ENCODE data around the gene ALG12. TPM values are rescaled to one million over a fixed set of nuclear protein-coding genes. Genes with fewer than 3 reads are reported as not detected.

ALG12 gene
- total RNA-seq, 2 donors from 2014 or later = 17.4 to 30.1 TPM

DNA sequence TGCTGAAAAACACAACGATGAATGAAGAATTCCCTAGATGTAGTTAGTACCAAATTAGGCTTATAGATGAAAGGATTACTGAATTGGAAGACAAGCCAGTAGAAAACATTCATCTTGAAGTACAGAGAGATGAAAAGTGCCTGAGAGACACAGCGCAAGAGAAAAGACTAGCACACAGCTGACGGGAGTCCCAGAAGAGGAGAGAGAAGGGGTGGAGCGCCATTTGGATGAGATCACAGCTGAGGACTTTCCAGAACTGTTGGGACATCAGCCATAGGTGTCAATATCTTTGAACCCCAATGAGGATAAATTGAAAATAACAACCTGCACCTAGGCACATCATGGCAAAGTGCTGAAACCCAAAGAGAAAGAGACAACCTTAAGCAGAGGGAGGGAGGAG lies 25.2 kb downstream of the ALG12 start:
- TF ChIP-seq, protein P1, sequence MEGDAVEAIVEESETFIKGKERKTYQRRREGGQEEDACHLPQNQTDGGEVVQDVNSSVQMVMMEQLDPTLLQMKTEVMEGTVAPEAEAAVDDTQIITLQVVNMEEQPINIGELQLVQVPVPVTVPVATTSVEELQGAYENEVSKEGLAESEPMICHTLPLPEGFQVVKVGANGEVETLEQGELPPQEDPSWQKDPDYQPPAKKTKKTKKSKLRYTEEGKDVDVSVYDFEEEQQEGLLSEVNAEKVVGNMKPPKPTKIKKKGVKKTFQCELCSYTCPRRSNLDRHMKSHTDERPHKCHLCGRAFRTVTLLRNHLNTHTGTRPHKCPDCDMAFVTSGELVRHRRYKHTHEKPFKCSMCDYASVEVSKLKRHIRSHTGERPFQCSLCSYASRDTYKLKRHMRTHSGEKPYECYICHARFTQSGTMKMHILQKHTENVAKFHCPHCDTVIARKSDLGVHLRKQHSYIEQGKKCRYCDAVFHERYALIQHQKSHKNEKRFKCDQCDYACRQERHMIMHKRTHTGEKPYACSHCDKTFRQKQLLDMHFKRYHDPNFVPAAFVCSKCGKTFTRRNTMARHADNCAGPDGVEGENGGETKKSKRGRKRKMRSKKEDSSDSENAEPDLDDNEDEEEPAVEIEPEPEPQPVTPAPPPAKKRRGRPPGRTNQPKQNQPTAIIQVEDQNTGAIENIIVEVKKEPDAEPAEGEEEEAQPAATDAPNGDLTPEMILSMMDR (IDR thresholded peaks at IDR 0.05) = no peak
- no peak for ATAC-seq (ENCODE audit: insufficient number of reproducible peaks, low FRiP score, low read depth)
- no peaks in the 10 kb centered on the region for H3K27me3 ChIP-seq (replicated peaks; ENCODE audit: insufficient read depth)
- H3K4me1 ChIP-seq (ENCODE audit: control insufficient read depth in 1 of 2, low read depth in 2 of 2) = no peaks in the 10 kb centered on the region
- H3K27ac ChIP-seq = no peak overlapping the region
- H3K4me3 ChIP-seq = no peak overlapping the region
- no peak for DNase-seq (ENCODE audit: low spot score)
- no peaks in the 10 kb centered on the region for H3K9me3 ChIP-seq
- peaks cover 5% of the 10 kb centered on the region for H3K36me3 ChIP-seq

DNA sequence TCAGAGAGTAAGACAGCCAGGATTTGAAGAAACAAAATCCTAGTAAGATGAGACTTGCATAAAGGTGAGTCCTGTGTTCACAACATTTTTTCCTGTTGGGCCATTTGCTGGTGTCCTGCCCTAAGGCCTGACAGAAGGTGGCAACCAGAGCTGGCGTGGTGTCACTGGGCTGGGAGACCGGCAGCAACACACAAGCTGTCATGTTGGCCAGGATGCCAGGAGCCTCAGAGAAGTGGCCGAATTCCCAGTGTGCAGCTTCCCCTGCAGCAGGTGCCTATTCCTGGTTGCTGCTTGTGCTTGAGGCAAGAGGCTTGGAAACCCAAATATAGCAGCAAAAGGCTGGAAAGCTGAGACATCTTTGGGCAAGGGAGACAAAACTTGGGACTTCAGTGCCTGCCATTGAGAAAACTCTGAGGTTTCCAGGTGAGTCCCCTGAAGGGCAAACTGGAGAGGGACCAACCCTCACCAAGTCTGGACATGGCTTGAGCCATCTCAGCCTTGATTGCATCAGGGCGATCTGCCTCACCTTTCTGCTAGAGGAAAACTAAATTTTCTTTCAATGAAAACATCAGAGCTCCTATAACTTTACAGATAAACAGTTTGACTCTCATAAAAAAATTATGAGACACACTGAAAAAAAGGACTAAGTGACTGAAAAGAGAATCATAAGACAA lies 25.9 kb downstream of the ALG12 start:
- Histone ChIP-seq H3K4me1 (ENCODE audit: control insufficient read depth in 1 of 2, low read depth in 2 of 2) (no peaks in the 10 kb centered on the region), H3K9me3 (no peaks in the 10 kb centered on the region), H3K27ac (no peak overlapping the region), H3K4me3 (no peak overlapping the region), H3K27me3 (replicated peaks; ENCODE audit: insufficient read depth) (no peaks in the 10 kb centered on the region), H3K36me3 (peaks cover 5% of the 10 kb centered on the region)
- ATAC-seq (ENCODE audit: insufficient number of reproducible peaks, low FRiP score, low read depth) (no peak), DNase-seq (ENCODE audit: low spot score) (no peak)
- TF ChIP-seq, protein P1 (IDR thresholded peaks at IDR 0.05) = no peak

DNA sequence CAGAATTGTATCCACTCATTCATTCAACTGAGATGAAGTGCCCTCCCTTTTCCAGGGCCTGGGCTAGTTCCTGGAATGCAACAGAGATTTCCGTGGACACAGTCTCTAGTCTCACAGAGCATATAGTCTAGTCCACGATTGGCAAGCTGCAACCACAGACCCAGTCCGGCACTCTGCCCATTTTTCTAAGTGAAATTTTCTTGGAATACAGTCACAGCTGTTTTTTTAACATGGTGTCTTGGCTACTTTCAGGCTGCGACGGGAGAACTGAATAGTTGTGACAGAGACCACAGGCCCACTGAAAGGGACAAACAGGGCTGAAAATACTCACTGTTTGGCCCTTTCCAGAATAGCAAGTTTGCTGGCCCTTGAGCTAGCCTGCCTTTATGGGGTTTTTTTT lies 29.2 kb downstream of the ALG12 start:
- ATAC-seq (ENCODE audit: insufficient number of reproducible peaks, low FRiP score, low read depth) = no peak
- TF ChIP-seq, protein P1 (IDR thresholded peaks at IDR 0.05) = no peak
- Histone ChIP-seq H3K27ac (no peak overlapping the region), H3K4me3 (no peak overlapping the region), H3K36me3 (peaks cover 26% of the 10 kb centered on the region), H3K9me3 (no peaks in the 10 kb centered on the region), H3K4me1 (ENCODE audit: control insufficient read depth in 1 of 2, low read depth in 2 of 2) (no peaks in the 10 kb centered on the region), H3K27me3 (replicated peaks; ENCODE audit: insufficient read depth) (no peaks in the 10 kb centered on the region)
- no peak for DNase-seq (ENCODE audit: low spot score)

DNA sequence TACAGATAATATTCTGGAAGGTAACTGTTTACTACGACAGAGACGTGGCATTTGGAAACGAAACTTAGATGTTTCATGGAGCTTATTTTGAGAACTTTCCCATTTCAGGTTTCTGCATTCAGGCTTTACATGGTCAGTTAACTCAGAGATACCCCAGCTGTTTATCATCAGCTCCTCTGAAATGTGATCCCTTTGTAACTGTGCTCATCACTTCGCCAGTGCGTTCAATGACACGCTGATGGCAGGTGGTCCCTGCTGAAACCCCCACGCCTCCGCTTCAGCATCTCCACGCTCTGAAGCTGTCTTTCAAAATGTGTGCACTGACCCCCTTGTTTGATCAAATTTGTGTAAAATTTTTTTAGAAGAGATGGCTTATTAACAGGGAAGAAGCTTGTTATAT lies 30.5 kb downstream of the ALG12 start:
- TF ChIP-seq, protein P1 (IDR thresholded peaks at IDR 0.05) = no peak
- Histone ChIP-seq H3K27ac (no peak overlapping the region), H3K36me3 (peaks cover 28% of the 10 kb centered on the region), H3K4me1 (ENCODE audit: control insufficient read depth in 1 of 2, low read depth in 2 of 2) (no peaks in the 10 kb centered on the region), H3K9me3 (no peaks in the 10 kb centered on the region), H3K27me3 (replicated peaks; ENCODE audit: insufficient read depth) (no peaks in the 10 kb centered on the region), H3K4me3 (no peak overlapping the region)
- no peak for DNase-seq (ENCODE audit: low spot score)
- no peak for ATAC-seq (ENCODE audit: insufficient number of reproducible peaks, low FRiP score, low read depth)

DNA sequence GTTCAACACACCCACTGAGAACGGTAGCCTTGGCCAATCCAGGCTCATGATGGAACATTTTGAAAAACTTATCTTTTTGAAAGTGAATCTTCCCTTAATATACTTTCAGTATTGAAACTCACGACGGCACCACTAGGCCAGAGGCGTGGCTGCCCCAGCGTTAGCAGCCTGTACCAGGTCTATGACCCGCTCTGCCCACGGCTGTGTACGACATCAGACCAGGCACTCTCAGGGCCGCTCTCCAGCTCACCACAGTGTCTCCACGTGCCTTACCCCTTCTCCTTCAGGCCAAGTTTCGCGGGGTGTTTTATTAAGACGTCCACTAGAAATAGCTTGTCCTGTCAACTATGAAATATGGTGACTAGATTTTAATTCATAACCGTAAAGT lies 31.2 kb downstream of the ALG12 start:
- Histone ChIP-seq H3K4me1 (ENCODE audit: control insufficient read depth in 1 of 2, low read depth in 2 of 2) (no peaks in the 10 kb centered on the region), H3K27me3 (replicated peaks; ENCODE audit: insufficient read depth) (no peaks in the 10 kb centered on the region), H3K27ac (no peak overlapping the region), H3K9me3 (peaks cover 3% of the 10 kb centered on the region), H3K4me3 (no peak overlapping the region), H3K36me3 (peaks cover 22% of the 10 kb centered on the region)
- TF ChIP-seq, protein P1 (IDR thresholded peaks at IDR 0.05) = no peak
- no peak for ATAC-seq (ENCODE audit: insufficient number of reproducible peaks, low FRiP score, low read depth)
- DNase-seq (ENCODE audit: low spot score) = no peak
